Fibroblast of villous mesenchyme (primary cell): ENCODE results near the gene ZNF669. TPM values are rescaled to one million over a fixed set of nuclear protein-coding genes. Genes with fewer than 3 reads are reported as not detected.
A peak's percentile ranks its signal among the peaks of the same experiment; 100 is the strongest.
"Not testable (repeated sequence)": the region's sequence is repeated elsewhere in the genome, so short reads cannot be mapped to it uniquely, and the experiment has no call there.

ENCODE experiments used
- DNase-seq: peaks from one replicate; pipeline ENCODE4 v3.0.0-alpha.2; 2010; ENCODE audit warnings: low read depth
- H3K4me3 ChIP-seq: 2 replicates; pipeline ENCODE4 v1.5.1; 2011; ENCODE audit warnings: low read depth, mild to moderate bottlenecking, low read length
- total RNA-seq: library from RNA; depleted of rRNA; stranded (reverse); fragments of >200 nt; gene quantifications from 2 replicates; pipeline ENCODE4 v1.2.3, GENCODE V29; 2012
- TF ChIP-seq, protein P1 (sequence below): IDR thresholded peaks from 2 replicates; pipeline ENCODE4 v1.5.1; 2012; ENCODE audit warnings: low read depth, mild to moderate bottlenecking, low read length; ENCODE audit not compliant: insufficient read depth

The ZNF669 gene
- total RNA-seq, result 10.0 and 13.0 TPM in 2 replicates

DNA sequence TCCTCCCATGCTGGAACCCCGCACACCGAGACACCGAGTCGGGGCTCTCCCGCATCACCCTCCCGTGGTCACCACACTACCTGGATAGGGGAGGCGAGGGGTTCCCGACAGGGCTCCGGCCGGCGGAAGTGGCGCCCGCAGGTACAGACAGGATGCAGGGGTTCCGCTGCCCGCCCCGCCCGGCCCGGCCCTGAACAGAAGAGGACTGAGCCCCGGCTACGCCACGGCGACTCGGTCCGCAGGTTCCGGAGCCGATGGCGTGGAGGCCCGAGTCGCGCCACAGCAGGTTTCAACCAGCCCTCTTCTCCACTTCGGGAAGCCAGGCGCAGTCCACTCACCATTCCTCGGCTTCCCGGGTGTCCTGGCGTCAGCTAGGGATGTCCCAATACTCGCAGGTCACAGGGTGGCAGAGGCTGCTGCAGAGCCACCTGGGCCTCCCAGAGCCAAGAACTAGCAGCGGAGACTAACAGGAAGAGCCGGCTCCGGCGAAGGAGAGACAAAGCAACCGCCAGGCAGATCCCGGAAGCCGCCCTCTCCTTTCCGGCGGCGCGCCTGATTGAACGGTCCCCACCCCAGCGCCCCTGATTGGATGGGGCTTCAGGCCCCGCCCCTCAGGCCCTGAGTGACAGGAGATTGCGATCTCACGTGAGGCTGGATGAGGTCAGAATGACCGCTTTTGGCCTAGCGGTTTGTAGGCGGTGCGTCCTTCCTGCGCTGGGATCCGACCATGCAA is at the start of gene ZNF669:
Gene ZNF669, minus strand, starts transcription at position 498 of the 733 bp plus-strand sequence. Its CDS starts 157 bp downstream, at position 341.
- H3K4me3 ChIP-seq, result peak within 1 kb of the TSS; percentile 87
- TF ChIP-seq, protein P1, sequence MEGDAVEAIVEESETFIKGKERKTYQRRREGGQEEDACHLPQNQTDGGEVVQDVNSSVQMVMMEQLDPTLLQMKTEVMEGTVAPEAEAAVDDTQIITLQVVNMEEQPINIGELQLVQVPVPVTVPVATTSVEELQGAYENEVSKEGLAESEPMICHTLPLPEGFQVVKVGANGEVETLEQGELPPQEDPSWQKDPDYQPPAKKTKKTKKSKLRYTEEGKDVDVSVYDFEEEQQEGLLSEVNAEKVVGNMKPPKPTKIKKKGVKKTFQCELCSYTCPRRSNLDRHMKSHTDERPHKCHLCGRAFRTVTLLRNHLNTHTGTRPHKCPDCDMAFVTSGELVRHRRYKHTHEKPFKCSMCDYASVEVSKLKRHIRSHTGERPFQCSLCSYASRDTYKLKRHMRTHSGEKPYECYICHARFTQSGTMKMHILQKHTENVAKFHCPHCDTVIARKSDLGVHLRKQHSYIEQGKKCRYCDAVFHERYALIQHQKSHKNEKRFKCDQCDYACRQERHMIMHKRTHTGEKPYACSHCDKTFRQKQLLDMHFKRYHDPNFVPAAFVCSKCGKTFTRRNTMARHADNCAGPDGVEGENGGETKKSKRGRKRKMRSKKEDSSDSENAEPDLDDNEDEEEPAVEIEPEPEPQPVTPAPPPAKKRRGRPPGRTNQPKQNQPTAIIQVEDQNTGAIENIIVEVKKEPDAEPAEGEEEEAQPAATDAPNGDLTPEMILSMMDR, result no peak
- peak; percentile 97 for DNase-seq

DNA sequence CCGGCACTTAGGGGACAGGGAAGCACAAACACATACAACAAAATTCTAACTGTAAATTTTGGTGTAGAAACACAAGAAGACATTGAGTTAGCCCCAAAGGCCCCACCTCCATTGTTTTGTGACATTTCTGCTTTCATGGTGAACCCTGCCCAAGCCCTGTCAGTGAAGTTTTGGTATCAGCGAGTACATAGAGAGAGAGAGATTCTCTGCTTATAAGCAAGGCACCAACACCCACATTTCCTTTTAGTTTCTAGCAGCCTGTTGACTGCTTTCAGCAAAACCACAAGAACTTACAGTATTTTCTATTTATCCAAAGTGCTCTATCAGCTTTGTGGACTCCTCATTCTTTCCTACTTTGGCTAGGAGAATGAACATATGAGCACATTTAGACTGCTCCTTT is 43.6 kb upstream of the ZNF669 start:
- TF ChIP-seq, protein P1, result no peak
- H3K4me3 ChIP-seq, result no peak overlapping the region
- DNase-seq, result no peak

DNA sequence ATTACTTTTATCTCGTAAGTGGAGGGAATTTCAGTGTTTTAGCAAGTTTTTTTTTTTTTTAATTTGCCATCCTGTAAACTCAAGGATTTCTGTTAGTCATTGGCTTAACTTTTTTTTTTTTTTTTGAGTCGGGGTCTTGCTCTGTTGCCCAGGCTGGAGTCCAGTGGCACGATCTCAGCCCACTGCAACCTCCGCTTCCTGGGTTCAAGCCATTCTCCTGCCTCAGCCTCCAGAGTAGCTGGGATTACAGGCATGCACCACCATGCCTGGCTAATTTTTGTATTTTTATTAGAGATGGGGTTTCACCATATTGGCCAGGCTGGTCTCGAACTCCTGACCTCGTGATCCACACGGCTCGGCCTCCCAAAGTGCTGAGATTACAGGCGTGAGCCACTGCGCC is 43.0 kb upstream of the ZNF669 start:
- not testable (repeated sequence) for DNase-seq, H3K4me3 ChIP-seq

DNA sequence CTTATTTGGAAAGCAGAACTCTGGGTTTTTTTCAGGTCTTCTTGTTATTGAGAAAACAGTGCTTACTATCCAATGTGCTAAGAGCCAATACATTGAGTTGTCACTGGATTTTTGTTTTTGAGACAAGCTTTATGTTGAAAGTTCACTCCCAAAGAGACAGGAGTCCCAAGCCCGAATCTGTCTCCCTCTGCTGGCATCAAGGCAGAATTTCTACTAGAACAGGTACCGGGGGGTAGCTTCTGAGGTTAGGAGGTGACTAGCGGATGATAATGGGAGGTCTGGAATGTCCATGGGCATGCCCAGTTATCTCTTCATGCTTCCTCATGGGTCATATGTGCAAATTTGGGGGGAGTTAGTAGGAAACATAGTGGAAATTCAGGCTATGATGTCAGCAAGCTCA is 42.5 kb upstream of the ZNF669 start:
- no peak overlapping the region for H3K4me3 ChIP-seq
- TF ChIP-seq, protein P1, result peak; percentile 21
- no peak for DNase-seq

DNA sequence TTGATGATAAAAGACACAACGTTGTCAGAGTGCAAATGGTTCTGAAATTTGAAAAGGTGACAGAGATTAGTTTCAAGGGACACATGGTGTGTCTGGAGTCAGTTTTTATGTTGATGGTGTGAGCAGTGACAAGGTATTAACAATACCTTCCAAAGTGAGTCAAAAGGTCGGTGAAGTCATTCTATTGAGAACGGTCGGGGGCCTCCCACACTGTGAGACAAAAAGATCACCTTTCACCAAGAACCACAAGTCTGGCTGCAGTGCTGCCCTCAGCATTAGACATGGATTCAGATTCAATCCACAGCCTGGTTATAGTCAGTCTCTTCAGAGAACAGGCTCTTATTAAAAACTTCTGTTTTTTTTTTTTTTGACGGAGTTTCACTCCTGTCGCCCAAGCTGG is 41.1 kb upstream of the ZNF669 start:
- DNase-seq, result no peak
- TF ChIP-seq, protein P1, result no peak

DNA sequence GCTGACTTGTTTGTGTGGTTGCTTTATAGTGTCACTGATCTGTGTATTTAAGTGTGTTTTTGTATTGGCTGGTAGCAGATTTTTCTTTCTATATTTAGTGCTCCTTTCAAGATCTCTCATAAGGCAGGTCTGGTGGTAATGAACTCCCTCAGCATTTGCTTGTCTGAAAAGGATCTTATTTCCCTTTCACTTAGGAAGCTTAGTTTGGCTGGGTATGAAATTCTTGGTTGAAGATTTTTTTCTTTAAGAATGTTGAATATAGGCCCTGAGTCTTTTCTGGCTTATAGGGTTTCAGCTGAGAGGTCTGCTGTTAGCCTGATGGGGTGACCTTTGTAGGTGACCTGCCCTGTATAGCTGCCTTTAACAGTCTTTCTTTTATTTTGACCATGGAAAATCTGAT is 35.4 kb upstream of the ZNF669 start:
- DNase-seq, H3K4me3 ChIP-seq: not testable (repeated sequence)

More for the DNA sequence above, 41.1 kb upstream of the ZNF669 start:
- H3K4me3 ChIP-seq, result no peak overlapping the region

DNA sequence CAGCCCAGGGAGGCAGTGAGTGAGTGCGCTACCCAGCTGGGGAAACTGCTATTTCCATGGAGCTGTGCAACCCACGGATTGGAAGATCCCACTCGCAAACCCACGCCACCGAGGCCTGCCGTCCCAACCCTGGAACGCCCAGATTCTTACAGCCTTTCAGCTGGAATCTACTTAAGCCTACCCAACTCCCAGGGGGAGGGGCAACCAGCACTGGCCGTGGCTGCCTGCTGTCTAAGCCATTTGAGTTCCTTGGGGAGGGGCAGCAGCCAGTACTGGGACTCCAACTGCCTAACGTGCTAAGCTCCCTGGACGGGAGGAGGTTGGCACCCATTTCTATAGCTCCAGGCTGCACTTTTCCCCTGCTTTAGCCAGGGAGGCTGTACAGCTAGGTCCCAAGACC is 27.1 kb upstream of the ZNF669 start:
- no peak for DNase-seq
- TF ChIP-seq, protein P1, result no peak
- H3K4me3 ChIP-seq, result no peak overlapping the region

DNA sequence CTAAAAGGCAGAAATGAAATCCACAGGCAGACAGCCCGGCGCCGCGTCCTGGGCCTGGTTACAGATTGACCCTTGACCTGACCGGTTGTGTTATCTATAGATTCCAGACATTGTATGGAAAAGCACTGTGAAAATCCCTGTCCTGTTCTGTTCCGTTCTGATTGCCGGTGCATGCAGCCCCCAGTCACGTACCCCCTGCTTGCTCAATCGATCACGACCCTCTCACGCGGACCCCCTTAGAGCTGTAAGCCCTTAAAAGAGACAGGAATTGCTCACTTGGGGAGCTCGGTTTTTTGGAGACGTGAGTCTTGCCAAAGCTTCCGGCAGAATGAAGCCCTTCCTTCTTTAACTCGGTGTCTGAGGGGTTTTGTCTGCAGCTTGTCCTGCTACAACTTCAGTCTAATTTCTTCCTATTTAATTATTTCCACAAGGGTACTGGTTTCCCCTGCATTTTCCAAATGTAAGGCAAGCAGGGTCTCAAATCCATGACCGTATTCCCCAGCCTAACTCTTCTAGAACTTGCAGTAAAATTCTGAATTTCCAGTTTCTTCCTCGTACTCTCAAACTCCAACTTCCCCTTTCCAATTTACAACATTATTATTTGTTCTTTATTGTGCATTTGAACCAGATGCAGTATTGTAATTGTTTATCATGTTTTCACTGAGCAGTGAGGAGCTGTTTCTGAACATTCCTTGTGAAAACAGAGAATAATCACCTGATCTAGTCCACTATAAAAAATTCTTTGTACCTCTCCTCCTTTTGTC is 23.5 kb upstream of the ZNF669 start:
- H3K4me3 ChIP-seq, result peak overlapping the region; percentile 37
- DNase-seq, result not testable (repeated sequence)

DNA sequence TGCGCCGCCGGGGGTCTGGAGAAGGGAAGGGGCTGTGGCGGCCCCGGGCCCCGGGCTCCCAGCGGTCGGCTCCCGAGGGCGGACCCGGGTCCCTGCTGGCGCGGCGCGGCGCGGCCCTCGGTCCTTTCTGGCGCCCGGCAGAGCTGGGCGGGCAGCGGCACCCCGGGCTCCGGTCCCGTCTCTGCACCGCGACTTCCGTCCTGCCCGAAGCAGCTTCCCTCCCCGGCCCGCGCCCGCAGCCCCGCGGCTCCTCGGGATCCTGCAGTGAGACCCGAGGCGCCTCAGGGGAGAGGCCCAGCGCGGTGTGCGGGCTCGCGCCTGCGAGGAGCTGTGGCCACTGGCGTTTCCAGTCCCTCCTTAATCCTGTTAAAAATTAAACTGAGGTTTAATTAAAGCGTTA is 22.4 kb upstream of the ZNF669 start:
- DNase-seq, H3K4me3 ChIP-seq: not testable (repeated sequence)

DNA sequence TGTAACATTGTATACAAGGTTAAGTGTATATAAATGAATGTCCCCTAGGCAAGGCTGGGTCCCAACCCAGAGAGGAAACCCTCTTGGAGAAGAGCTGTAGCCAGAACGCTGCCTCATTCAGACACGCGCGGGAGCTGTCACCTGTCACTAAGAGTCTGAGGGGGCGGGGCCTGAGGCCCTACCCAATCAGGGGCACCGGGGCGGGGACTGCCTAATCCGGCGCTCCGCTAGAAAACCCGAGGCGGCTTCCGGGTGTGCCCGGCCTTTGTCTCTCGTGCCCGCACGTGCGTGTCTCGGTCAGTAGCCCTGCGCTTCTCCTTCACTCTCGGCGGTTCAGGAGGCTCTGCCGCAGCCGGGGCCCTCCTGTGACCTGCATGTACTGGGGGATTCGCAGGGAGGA is 22.0 kb upstream of the ZNF669 start:
- H3K4me3 ChIP-seq, DNase-seq: not testable (repeated sequence)
